Smooth muscle cell of bladder (primary cell): Measurements from ENCODE around the gene C2CD4A. TPM values are rescaled to one million over a fixed set of nuclear protein-coding genes. Genes with fewer than 3 reads are reported as not detected.

Source experiments
- total RNA-seq: library from RNA; depleted of rRNA; stranded (reverse); fragments of >200 nt; gene quantifications from 2 replicates; pipeline ENCODE4 v1.2.3, GENCODE V29; 2014

The C2CD4A gene
- not detected in 2 replicates for total RNA-seq

GRCh38 chr15:62066663-62067447 is at the start of gene C2CD4A:
Gene C2CD4A (plus strand): TSS chr15:62066977. CDS start chr15:62067614, 637 bp downstream.

GRCh38 chr15:62060113-62060895 is 6.5 kb upstream of the C2CD4A start, which contains the start of gene VPS13C:
Gene VPS13C (minus strand): TSS chr15:62060447. CDS start chr15:62060374, 73 bp downstream.

Other genes with a start within 250 kb of the C2CD4A start
- 56.9 and 62.4 TPM in 2 replicates for gene VPS13C, start 6.5 kb upstream of the C2CD4A start, total RNA-seq
- 0.28 TPM in 1 of 2 replicates, not detected in the other for gene C2CD4B, start 98.3 kb downstream of the C2CD4A start, total RNA-seq